ENCODE results near the gene SNRNP35. TPM values are rescaled to one million over a fixed set of nuclear protein-coding genes. Genes with fewer than 3 reads are reported as not detected.

The SNRNP35 gene
- total and polyA plus RNA-seq, 2 of the 8 experiments (the other 6 are each of a cell fraction or from before 2014, with no cell fraction given), result 8.0 to 16.9 TPM

- TF ChIP-seq TAF1 (IDR thresholded peaks at IDR 0.05; ENCODE audit: low read depth, low read length) (no peak), BCL11A (IDR thresholded peaks at IDR 0.05; ENCODE audit: low read depth in 2 of 2, low read length in 2 of 2) (no peak), CREB1 (IDR thresholded peaks at IDR 0.05) (no peak), GABPA (IDR thresholded peaks at IDR 0.05; ENCODE audit: borderline replicate concordance, insufficient read depth, low read length) (no peak), POLR2AphosphoS5 (IDR thresholded peaks at IDR 0.05; ENCODE audit: low read depth, low read length) (no peak), SAP30 (IDR thresholded peaks at IDR 0.05; ENCODE audit: insufficient read depth, insufficient replicate concordance, low read length) (no peak), SP2 (IDR thresholded peaks at IDR 0.05; ENCODE audit: low read length) (no peak), SIX5 (IDR thresholded peaks at IDR 0.05; ENCODE audit: low read depth, low read length) (no peak)
These were observed 48.3 kb downstream of the SNRNP35 start (continued) for GRCh38 chr12:123506059-123506842.

All from H1 (cell line).